ENCODE measurements around the gene PAPSS1.
"Not testable (repeated sequence)": the region's sequence is repeated elsewhere in the genome, so short reads cannot be mapped to it uniquely, and the experiment has no call there.

Gene PAPSS1

GRCh38 chr4:107736037-107736436 is 16.0 kb upstream of the PAPSS1 start:
- H3K36me3 ChIP-seq (replicated peaks), result no peaks in the 10 kb centered on the region

GRCh38 chr4:107734120-107734519 is 14.1 kb upstream of the PAPSS1 start:
- DNase-seq, result no peak
- Histone ChIP-seq H3K36me3 (replicated peaks) (no peaks in the 10 kb centered on the region), H3K27me3 (replicated peaks) (no peaks in the 10 kb centered on the region), H3K27ac (no peak overlapping the region), H3K4me3 (ENCODE audit: low read depth, low read length) (no peak overlapping the region)
- in situ Hi-C loops (cut with HindIII; ENCODE audit: low pct_ligation_motif_present, low sequenced_read_pairs), result no loop called here
- TF ChIP-seq CTCF (IDR thresholded peaks at IDR 0.05; ENCODE audit: low read depth, low read length, missing control alignments), result peak; percentile 63

More at GRCh38 chr4:107736037-107736436, 16.0 kb upstream of the PAPSS1 start:
- in situ Hi-C loops (cut with HindIII; ENCODE audit: low pct_ligation_motif_present, low sequenced_read_pairs), result no loop called here
- DNase-seq, result no peak
- no peak overlapping the region for H3K4me3 ChIP-seq (ENCODE audit: low read depth, low read length)
- TF ChIP-seq CTCF (IDR thresholded peaks at IDR 0.05; ENCODE audit: low read depth, low read length, missing control alignments), result no peak
- no peak overlapping the region for H3K27ac ChIP-seq
- no peaks in the 10 kb centered on the region for H3K27me3 ChIP-seq (replicated peaks)

GRCh38 chr4:107733431-107733925 is 13.4 kb upstream of the PAPSS1 start:
- DNase-seq, result no peak
- no peak for TF ChIP-seq CTCF (IDR thresholded peaks at IDR 0.05; ENCODE audit: low read depth, low read length, missing control alignments)
- in situ Hi-C loops (cut with HindIII; ENCODE audit: low pct_ligation_motif_present, low sequenced_read_pairs), result no loop called here
- H3K27ac ChIP-seq, result no peak overlapping the region
- H3K4me3 ChIP-seq (ENCODE audit: low read depth, low read length), result no peak overlapping the region
- H3K36me3 ChIP-seq (replicated peaks), result no peaks in the 10 kb centered on the region
- no peaks in the 10 kb centered on the region for H3K27me3 ChIP-seq (replicated peaks)

- in situ Hi-C loops (cut with HindIII; ENCODE audit: low pct_ligation_motif_present, low sequenced_read_pairs); H3K4me3 ChIP-seq (ENCODE audit: low read depth, low read length); H3K27me3 ChIP-seq (replicated peaks); H3K36me3 ChIP-seq (replicated peaks); DNase-seq; H3K27ac ChIP-seq: not testable (repeated sequence)
These were observed 9.0 kb upstream of the PAPSS1 start for GRCh38 chr4:107729050-107729449.

- in situ Hi-C loops (cut with HindIII; ENCODE audit: low pct_ligation_motif_present, low sequenced_read_pairs); H3K4me3 ChIP-seq (ENCODE audit: low read depth, low read length); DNase-seq; H3K27me3 ChIP-seq (replicated peaks); H3K36me3 ChIP-seq (replicated peaks); H3K27ac ChIP-seq: not testable (repeated sequence)
These were observed 6.3 kb upstream of the PAPSS1 start for GRCh38 chr4:107726131-107726925.

- H3K27ac ChIP-seq, result no peak overlapping the region
These were observed 5.3 kb upstream of the PAPSS1 start for GRCh38 chr4:107725281-107725859.

GRCh38 chr4:107723331-107723730 is 3.3 kb upstream of the PAPSS1 start:
- H3K27ac ChIP-seq; DNase-seq; H3K27me3 ChIP-seq (replicated peaks); H3K36me3 ChIP-seq (replicated peaks); H3K4me3 ChIP-seq (ENCODE audit: low read depth, low read length); in situ Hi-C loops (cut with HindIII; ENCODE audit: low pct_ligation_motif_present, low sequenced_read_pairs): not testable (repeated sequence)

More at GRCh38 chr4:107725281-107725859, 5.3 kb upstream of the PAPSS1 start:
- Histone ChIP-seq H3K4me3 (ENCODE audit: low read depth, low read length) (no peak overlapping the region), H3K36me3 (replicated peaks) (no peaks in the 10 kb centered on the region), H3K27me3 (replicated peaks) (no peaks in the 10 kb centered on the region)
- in situ Hi-C loops (cut with HindIII; ENCODE audit: low pct_ligation_motif_present, low sequenced_read_pairs), result no loop called here
- DNase-seq, result peak; percentile 14
- TF ChIP-seq CTCF (IDR thresholded peaks at IDR 0.05; ENCODE audit: low read depth, low read length, missing control alignments), result no peak
